ENCODE results near the gene TSPAN18.

TSPAN18 gene

GRCh38 chr11:44950031-44950624 is 223.4 kb downstream of the TSPAN18 start:
- no peak for DNase-seq

- DNase-seq = no peak
Measured at GRCh38 chr11:44950625-44951476, 224.1 kb downstream of the TSPAN18 start, which contains the start of gene TP53I11. TSS of gene TP53I11 (minus strand) at chr11:44950883. CDS start at chr11:44938335, 12,548 bp downstream.

- DNase-seq = no peak
Measured at GRCh38 chr11:44952082-44952481, 225.3 kb downstream of the TSPAN18 start.

- no peak for DNase-seq
Measured at GRCh38 chr11:44952500-44953260, 225.9 kb downstream of the TSPAN18 start.

- no peak for DNase-seq
Measured at GRCh38 chr11:44954051-44954906, 227.5 kb downstream of the TSPAN18 start.

GRCh38 chr11:44955015-44955738 is 228.4 kb downstream of the TSPAN18 start:
- DNase-seq = no peak

- no peak for DNase-seq
Measured at GRCh38 chr11:44957040-44957515, 230.3 kb downstream of the TSPAN18 start.

- no peak for DNase-seq
Measured at GRCh38 chr11:44957776-44958564, 231.2 kb downstream of the TSPAN18 start.

GRCh38 chr11:44959064-44959463 is 232.3 kb downstream of the TSPAN18 start:
- no peak for DNase-seq

- DNase-seq = no peak
Measured at GRCh38 chr11:44960200-44960845, 233.6 kb downstream of the TSPAN18 start.

- no peak for DNase-seq
Measured at GRCh38 chr11:44962464-44962863, 235.7 kb downstream of the TSPAN18 start.

GRCh38 chr11:44963136-44963535 is 236.4 kb downstream of the TSPAN18 start:
- DNase-seq = no peak

- no peak for DNase-seq
Measured at GRCh38 chr11:44963948-44964347, 237.2 kb downstream of the TSPAN18 start.

- no peak for DNase-seq
Measured at GRCh38 chr11:44964526-44965209, 237.9 kb downstream of the TSPAN18 start.

GRCh38 chr11:44966694-44967093 is 239.9 kb downstream of the TSPAN18 start:
- no peak for DNase-seq

- no peak for DNase-seq
Measured at GRCh38 chr11:44967930-44968496, 241.3 kb downstream of the TSPAN18 start.

GRCh38 chr11:44968510-44968909 is 241.7 kb downstream of the TSPAN18 start:
- DNase-seq = no peak

- no peak for DNase-seq
Measured at GRCh38 chr11:44969651-44970252, 243.0 kb downstream of the TSPAN18 start.

GRCh38 chr11:44970293-44970692 is 243.5 kb downstream of the TSPAN18 start:
- no peak for DNase-seq

Measured in SIG-M5 (cell line).